ENCODE measurements around the gene ASAP2.
A peak's percentile ranks its signal among the peaks of the same experiment; 100 is the strongest.

Gene ASAP2

GRCh38 chr2:9258501-9258900 lies 51.9 kb downstream of the ASAP2 start:
- no peak for DNase-seq (ENCODE audit: low read depth)

DNA sequence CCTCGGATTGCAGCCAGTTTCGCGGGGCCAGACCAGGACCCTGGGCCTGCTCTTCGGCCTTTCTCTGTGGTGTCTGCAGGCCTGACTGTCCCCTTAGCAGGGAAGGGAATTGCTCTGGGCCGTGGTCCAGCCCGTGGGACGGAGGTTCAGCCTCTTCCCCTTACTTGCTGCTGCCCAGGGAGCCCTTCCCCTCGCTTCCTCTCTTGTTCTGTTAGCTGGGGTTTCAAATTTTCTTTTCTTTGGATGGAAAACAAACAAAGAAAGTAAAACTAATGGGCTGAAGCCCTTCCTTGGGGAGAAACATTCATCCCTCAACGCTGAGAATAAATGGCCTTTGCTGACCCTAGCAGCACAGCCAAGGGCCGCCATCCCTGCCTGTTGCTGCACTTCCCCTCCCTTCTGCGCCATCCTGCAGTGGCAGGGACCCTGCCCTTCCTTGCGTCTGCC lies 52.4 kb downstream of the ASAP2 start:
- TF ChIP-seq, protein P1, sequence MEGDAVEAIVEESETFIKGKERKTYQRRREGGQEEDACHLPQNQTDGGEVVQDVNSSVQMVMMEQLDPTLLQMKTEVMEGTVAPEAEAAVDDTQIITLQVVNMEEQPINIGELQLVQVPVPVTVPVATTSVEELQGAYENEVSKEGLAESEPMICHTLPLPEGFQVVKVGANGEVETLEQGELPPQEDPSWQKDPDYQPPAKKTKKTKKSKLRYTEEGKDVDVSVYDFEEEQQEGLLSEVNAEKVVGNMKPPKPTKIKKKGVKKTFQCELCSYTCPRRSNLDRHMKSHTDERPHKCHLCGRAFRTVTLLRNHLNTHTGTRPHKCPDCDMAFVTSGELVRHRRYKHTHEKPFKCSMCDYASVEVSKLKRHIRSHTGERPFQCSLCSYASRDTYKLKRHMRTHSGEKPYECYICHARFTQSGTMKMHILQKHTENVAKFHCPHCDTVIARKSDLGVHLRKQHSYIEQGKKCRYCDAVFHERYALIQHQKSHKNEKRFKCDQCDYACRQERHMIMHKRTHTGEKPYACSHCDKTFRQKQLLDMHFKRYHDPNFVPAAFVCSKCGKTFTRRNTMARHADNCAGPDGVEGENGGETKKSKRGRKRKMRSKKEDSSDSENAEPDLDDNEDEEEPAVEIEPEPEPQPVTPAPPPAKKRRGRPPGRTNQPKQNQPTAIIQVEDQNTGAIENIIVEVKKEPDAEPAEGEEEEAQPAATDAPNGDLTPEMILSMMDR (IDR thresholded peaks at IDR 0.05; ENCODE audit: insufficient read depth, low read depth, low read length, missing control alignments), result no peak
- DNase-seq (ENCODE audit: low read depth), result no peak
- no peak overlapping the region for H3K4me3 ChIP-seq (ENCODE audit: low read length)

More at GRCh38 chr2:9258501-9258900, 51.9 kb downstream of the ASAP2 start:
- TF ChIP-seq, protein P1 (IDR thresholded peaks at IDR 0.05; ENCODE audit: insufficient read depth, low read depth, low read length, missing control alignments), result no peak
- no peak overlapping the region for H3K4me3 ChIP-seq (ENCODE audit: low read length)

- TF ChIP-seq, protein P1 (IDR thresholded peaks at IDR 0.05; ENCODE audit: insufficient read depth, low read depth, low read length, missing control alignments), result no peak
- DNase-seq (ENCODE audit: low read depth), result no peak
- no peak overlapping the region for H3K4me3 ChIP-seq (ENCODE audit: low read length)
Measured at GRCh38 chr2:9260464-9260918, 53.9 kb downstream of the ASAP2 start.

GRCh38 chr2:9261231-9261883 lies 54.7 kb downstream of the ASAP2 start:
- no peak overlapping the region for H3K4me3 ChIP-seq (ENCODE audit: low read length)
- no peak for DNase-seq (ENCODE audit: low read depth)
- TF ChIP-seq, protein P1 (IDR thresholded peaks at IDR 0.05; ENCODE audit: insufficient read depth, low read depth, low read length, missing control alignments), result no peak

DNA sequence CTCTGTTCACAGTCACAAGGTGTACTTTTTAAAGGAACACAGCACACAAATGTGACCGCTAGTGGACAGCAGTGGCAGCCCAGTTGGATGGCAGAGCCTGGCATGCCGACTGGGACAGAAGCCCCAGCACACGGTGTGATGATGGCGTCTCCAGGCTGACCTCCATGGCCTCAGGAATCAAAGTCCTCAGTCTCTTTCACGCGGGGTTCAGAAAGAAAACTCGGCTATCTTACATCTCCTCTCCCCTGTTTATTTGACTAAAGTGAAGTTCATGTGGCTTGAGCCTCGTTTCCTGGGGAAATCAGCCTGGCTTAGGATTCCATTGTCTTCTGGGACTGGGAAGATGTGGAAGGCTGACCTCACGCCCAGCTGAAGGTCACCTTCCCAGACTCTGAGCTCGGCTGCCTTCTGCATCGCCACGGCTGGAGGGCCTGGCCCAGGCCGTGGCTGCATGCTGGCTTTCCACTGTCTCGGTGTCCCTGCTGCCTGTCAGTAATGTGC lies 56.1 kb downstream of the ASAP2 start:
- H3K4me3 ChIP-seq (ENCODE audit: low read length), result no peak overlapping the region
- no peak for DNase-seq (ENCODE audit: low read depth)
- TF ChIP-seq, protein P1 (IDR thresholded peaks at IDR 0.05; ENCODE audit: insufficient read depth, low read depth, low read length, missing control alignments), result no peak

DNA sequence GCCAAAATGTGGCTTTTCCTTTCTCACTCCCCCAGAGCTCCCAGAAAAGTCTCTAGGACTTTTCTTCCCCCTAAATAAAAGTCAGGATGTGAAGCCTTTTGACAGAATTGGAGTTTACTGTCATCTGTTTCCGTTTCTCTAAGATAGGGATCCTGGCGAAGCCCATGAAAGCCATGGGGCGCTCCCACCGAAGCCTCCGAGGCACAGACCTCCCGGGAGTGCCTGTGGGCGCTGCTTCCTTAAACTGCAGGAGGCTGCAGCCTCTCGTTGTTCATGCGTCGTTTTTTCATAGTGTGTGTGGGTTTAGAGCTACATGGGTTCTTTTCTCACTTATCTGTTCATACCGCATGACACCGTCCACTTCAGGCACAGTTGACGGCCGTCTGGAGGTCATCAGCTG lies 56.8 kb downstream of the ASAP2 start:
- TF ChIP-seq, protein P1 (IDR thresholded peaks at IDR 0.05; ENCODE audit: insufficient read depth, low read depth, low read length, missing control alignments), result no peak
- no peak for DNase-seq (ENCODE audit: low read depth)
- no peak overlapping the region for H3K4me3 ChIP-seq (ENCODE audit: low read length)

DNA sequence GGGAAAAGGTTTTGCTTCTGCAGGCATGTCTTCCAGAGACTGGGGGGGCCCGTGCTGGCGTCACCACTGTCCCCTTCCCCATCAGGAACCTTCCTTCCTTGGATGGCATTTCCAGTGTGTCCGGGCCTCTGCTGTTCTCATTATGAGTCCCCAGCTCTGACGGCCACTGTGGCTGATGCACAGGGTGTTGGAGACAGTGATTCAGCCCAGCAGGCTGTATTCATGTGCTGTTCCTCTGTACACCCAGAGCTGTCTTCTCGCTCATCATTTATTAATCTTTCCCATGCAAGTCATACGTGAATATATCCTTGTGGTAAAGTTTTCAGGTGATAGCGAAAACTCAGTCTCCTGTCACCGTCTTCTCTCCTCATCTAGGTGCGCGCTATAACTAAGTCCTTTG lies 57.7 kb downstream of the ASAP2 start:
- H3K4me3 ChIP-seq (ENCODE audit: low read length), result no peak overlapping the region
- peak; percentile 57 for DNase-seq (ENCODE audit: low read depth)
- TF ChIP-seq, protein P1 (IDR thresholded peaks at IDR 0.05; ENCODE audit: insufficient read depth, low read depth, low read length, missing control alignments), result no peak

All from epithelial cell of esophagus (primary cell).